KOPT-K1 (cell line): ENCODE data around the gene TOGARAM1.

ENCODE experiments used
- H3K27ac ChIP-seq: fragments of 200-600 bp; sonication (generic); 2 replicates; pipeline ENCODE4 v1.5.1; 2016; ENCODE audit warnings: antibody characterized with exemption, mild to moderate bottlenecking, low read depth, low read length; ENCODE audit not compliant: poor library complexity, severe bottlenecking
- H3K36me3 ChIP-seq: fragments of 200-600 bp; sonication (generic); 2 replicates; pipeline ENCODE4 v1.5.1; 2017; ENCODE audit warnings: antibody characterized with exemption, mild to moderate bottlenecking, low read length, moderate library complexity; ENCODE audit not compliant: insufficient read depth
- H3K9me3 ChIP-seq: fragments of 200-600 bp; sonication (generic); 2 replicates; pipeline ENCODE4 v1.5.1; 2017; ENCODE audit warnings: antibody characterized with exemption, low read length, mild to moderate bottlenecking; ENCODE audit not compliant: insufficient read depth, poor library complexity, severe bottlenecking

Gene TOGARAM1

GRCh38 chr14:45041641-45042040 is 79.7 kb downstream of the TOGARAM1 start:
- H3K36me3 ChIP-seq = peaks cover 7% of the 10 kb centered on the region; the same call in 1 of the 2 replicates
- no peak overlapping the region for H3K27ac ChIP-seq
- H3K9me3 ChIP-seq = peaks cover 21% of the 10 kb centered on the region

DNA sequence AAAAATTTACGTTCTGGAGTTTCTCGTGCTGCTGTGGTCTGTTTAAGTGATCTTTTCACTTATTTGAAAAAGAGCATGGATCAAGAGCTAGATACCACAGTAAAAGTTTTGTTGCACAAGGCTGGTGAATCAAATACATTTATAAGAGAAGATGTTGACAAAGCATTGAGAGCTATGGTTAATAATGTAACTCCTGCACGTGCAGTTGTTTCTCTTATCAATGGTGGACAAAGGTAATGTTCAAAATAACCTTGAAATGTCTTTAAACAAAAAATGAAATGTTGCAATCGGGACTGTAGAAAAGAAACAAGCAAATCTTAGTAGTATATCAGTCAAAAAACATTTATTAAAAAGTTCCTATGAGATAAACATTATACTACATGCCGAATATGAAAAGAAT is 82.6 kb downstream of the TOGARAM1 start:
- H3K36me3 ChIP-seq = no peaks in the 10 kb centered on the region
- peaks cover 3% of the 10 kb centered on the region for H3K9me3 ChIP-seq
- no peak overlapping the region for H3K27ac ChIP-seq

DNA sequence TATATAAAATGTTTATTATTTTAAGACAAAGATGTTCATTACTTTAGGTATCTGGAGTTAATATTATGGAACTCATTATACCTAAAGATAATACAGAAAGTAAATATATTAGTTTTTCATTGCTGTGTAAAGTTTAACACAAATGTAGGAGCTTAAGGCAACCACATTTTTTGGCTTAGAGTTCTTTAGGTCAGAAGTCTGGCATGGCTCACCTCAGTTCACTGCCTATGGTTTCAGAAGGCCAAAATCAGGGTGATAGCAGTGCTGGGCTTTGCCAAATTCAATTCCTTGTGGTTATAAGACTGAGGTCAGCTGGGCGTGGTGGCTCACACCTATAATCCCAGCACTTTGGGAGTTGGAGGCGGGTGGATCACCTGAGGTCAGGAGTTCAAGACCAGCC is 86.4 kb downstream of the TOGARAM1 start:
- H3K36me3 ChIP-seq = no peaks in the 10 kb centered on the region
- no peaks in the 10 kb centered on the region for H3K9me3 ChIP-seq
- no peak overlapping the region for H3K27ac ChIP-seq

GRCh38 chr14:45051180-45051579 is 89.2 kb downstream of the TOGARAM1 start:
- Histone ChIP-seq H3K36me3 (no peaks in the 10 kb centered on the region), H3K9me3 (no peaks in the 10 kb centered on the region), H3K27ac (no peak overlapping the region)

GRCh38 chr14:45051896-45052295 is 89.9 kb downstream of the TOGARAM1 start:
- H3K9me3 ChIP-seq = no peaks in the 10 kb centered on the region
- H3K36me3 ChIP-seq = no peaks in the 10 kb centered on the region
- no peak overlapping the region for H3K27ac ChIP-seq

DNA sequence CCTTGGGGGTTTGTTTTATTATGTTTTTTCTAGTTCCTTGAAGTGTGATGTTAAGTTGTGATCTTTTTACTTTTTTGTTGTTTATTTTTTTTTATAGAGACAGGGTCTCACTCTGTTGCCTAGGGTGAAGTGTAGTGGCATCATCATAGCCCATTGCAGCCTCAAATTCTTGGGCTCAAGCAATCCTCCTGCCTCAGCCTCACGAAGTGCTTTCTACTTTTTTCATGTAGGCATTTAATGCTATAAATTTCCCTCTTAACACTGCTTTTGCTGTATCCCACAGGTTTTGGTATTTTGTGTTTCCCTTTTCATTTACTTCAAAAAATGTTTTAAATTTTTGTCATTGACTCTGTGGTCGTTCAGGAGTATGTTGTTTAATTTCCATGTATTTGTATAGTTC is 95.4 kb downstream of the TOGARAM1 start:
- Histone ChIP-seq H3K36me3 (no peaks in the 10 kb centered on the region), H3K9me3 (no peaks in the 10 kb centered on the region), H3K27ac (no peak overlapping the region)

DNA sequence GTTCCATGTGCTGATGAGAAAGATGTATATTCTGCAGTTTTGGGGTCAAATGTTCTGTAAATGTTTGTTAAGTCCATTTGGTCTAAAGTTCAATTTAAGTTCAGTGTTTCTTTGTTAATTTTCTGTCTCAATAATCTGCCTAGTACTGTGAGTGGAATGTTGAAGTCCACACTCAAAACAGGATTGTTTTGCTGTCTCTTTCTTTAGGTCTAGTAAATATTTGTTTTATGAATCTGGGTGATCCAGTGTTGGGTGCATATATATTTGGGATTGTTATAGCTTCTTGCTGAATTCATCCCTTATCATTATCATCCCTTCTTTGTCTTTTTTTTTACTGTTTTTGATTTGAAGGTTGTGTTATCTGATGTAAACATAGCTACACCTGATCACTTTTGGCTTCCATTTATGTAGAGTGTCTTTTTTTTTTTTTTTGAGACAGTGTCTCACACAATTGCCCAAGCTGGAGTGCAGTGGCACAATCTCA is 95.9 kb downstream of the TOGARAM1 start:
- Histone ChIP-seq H3K9me3 (no peaks in the 10 kb centered on the region), H3K27ac (no peak overlapping the region), H3K36me3 (no peaks in the 10 kb centered on the region)

DNA sequence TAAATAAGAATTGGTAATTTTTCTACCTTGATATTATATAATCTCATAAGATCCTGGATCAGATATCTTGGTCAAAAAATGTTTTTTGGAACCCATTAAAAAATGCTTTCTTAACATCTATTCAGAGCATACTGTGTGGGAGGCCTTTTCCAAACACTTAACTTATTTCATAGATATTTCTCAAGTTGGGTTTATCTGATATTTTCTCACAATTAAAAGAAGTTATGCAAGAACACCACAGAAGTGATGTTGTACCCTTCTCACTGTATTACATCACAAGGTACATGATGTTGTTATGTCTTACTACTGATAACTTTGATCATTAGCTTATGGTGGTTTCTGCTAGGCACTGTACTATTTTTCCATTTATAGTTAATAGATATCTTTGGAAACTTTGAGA is 98.6 kb downstream of the TOGARAM1 start:
- Histone ChIP-seq H3K27ac (no peak overlapping the region), H3K9me3 (no peaks in the 10 kb centered on the region), H3K36me3 (no peaks in the 10 kb centered on the region)

- no peak overlapping the region for H3K27ac ChIP-seq
- H3K9me3 ChIP-seq = no peaks in the 10 kb centered on the region
- no peaks in the 10 kb centered on the region for H3K36me3 ChIP-seq
Observed at GRCh38 chr14:45065540-45065939, 103.5 kb downstream of the TOGARAM1 start.

GRCh38 chr14:45065956-45066355 is 104.0 kb downstream of the TOGARAM1 start:
- Histone ChIP-seq H3K9me3 (no peaks in the 10 kb centered on the region), H3K36me3 (no peaks in the 10 kb centered on the region), H3K27ac (no peak overlapping the region)

DNA sequence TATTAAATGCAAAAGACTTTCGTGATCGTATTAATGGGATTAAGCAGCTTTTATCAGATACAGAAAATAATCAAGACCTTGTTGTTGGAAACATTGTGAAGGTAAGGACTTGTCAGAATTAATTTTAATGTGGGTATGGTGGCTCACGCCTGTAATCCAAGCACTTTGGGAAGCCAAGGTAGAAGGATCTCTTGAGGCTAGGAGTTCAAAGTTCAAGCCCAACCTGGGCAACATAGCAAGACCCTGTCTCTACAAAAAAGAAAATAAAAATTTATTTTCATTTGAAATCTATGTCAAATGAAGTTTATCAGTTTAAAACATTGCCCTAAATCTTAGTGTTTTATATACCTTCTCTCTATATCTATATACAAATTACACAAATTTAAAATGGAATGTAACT is 104.7 kb downstream of the TOGARAM1 start:
- Histone ChIP-seq H3K9me3 (no peaks in the 10 kb centered on the region), H3K27ac (no peak overlapping the region), H3K36me3 (no peaks in the 10 kb centered on the region)

DNA sequence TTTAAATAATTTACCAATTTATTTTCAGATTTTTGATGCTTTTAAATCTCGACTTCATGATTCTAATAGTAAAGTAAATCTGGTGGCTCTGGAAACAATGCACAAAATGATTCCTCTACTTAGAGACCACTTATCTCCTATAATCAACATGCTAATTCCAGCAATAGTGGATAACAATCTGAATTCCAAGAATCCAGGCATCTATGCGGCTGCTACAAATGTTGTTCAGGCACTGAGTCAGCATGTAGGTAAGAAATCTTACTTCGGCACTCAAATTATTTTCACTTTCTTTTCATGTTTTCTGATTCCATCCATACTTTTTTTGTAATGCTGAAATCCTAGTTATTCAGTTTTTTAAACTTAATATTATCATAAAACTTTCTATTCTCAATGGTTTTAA is 106.4 kb downstream of the TOGARAM1 start:
- no peaks in the 10 kb centered on the region for H3K9me3 ChIP-seq
- no peaks in the 10 kb centered on the region for H3K36me3 ChIP-seq
- no peak overlapping the region for H3K27ac ChIP-seq

DNA sequence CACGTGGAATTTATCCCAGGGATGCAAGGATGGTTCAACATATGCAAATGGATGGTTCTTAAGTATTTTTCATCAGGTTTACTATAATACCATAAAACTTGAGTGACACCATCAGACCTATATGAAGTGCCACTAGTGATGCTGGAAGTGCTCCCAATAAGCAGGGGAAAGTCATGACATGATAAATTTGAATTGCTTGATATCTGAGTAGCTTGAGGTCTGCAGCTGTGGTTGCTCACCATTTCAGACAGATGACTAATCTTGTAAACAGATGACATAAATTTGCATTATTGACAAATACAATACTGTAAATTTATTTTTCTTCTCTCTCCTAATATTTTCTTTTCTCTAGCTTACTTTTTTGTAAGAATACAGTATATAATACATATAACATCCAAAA is 108.2 kb downstream of the TOGARAM1 start:
- H3K27ac ChIP-seq = no peak overlapping the region
- H3K9me3 ChIP-seq = no peaks in the 10 kb centered on the region
- no peaks in the 10 kb centered on the region for H3K36me3 ChIP-seq

DNA sequence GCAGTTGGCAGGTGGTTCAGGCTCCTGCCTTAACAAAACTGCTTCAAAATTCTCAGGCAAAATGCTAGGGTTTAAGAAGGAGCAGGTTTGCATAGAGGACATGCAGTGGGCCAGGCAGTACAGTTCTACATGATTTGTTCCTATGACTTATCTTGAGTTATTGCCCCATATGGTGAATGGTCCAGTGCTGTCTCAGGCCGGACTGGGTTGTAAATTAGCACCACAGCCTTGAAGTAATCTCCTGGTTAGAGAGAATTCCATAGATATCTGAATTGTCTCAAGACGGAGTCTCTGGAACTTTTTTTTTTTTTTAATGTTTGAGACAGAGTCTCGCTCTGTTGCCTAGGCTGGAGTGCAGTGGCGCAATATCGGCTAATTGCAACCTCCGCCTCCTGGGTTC is 110.1 kb downstream of the TOGARAM1 start:
- Histone ChIP-seq H3K36me3 (no peaks in the 10 kb centered on the region), H3K27ac (no peak overlapping the region)

GRCh38 chr14:45073231-45073879 is 111.4 kb downstream of the TOGARAM1 start:
- Histone ChIP-seq H3K27ac (no peak overlapping the region), H3K9me3 (no peaks in the 10 kb centered on the region), H3K36me3 (no peaks in the 10 kb centered on the region)

More for the DNA sequence above, 110.1 kb downstream of the TOGARAM1 start:
- no peaks in the 10 kb centered on the region for H3K9me3 ChIP-seq

DNA sequence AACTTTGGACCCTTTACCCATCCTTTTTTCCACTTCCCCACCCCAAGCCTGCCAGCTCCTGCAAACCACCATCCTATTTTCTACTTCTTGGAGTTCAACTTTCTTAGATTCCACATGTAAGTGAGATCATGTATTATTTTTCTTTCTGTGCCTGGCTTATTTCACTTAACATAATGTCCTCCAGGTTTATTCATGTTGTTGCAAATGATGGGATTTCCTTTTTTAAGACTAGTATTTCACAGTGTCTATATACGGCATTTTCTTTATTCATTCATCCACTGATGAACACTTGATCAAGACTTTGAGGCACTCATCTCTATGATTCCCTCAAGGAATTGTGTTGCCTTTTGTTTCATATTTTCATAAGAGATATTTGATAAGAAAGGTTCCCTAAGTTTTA is 116.3 kb downstream of the TOGARAM1 start:
- H3K27ac ChIP-seq = no peak overlapping the region
- H3K9me3 ChIP-seq = no peaks in the 10 kb centered on the region
- no peaks in the 10 kb centered on the region for H3K36me3 ChIP-seq
